Occipital lobe (tissue), 2 donors: ENCODE results near the gene RMDN2. TPM values are rescaled to one million over a fixed set of nuclear protein-coding genes. Genes with fewer than 3 reads are reported as not detected.
A peak's percentile ranks its signal among the peaks of the same experiment; 100 is the strongest.

Experiments used
- DNase-seq: peaks from one replicate; lab custom pipeline; 2025; lab: John Stamatoyannopoulos, UW
- total RNA-seq: library from RNA; depleted of rRNA; stranded (reverse); fragments of >200 nt; gene quantifications from one replicate; pipeline ENCODE4 v1.2.3, GENCODE V29; 2014

Gene RMDN2
- 13.6 TPM for total RNA-seq

DNA sequence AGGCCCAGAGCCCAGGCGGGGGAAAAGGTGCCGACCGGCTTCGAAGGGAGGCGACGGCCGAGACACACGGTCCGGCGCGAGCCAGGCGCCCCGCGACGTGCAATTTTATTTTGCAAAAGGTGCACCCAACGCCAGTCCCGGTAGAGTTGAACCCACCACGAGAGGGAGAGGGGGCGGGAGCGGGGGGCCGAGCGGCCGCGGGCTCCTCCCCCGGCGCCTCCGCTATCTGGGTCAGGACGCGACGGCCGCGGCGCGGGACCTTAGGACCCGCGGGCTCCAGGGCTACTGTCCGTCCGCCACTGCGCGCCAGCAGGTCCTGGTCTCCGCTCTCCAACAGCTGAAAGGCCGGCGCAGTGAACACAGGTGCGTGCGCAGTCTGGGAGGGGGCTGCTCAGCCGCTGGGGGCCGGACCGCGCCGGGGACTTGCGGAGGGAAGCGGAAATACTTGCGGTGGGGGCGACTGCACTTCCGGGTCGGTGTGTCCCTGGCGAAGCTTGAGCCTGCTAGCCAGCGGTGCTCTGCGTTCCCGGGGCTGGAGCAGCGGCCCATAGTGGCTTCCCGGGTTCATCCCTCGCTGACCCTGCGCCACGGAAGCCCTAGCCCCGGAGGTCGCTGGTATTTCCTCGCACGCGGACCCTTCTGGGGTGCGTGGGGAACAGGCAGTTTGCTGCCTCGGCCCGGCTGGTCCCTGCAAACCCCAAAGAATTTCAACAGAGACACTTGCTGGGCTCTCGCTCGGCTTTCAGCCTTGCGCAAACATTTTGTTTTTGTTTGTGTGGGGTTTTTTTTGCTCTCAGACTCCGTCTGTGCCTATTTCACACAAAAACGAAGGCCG is at the start of gene RMDN2:
Gene RMDN2, plus strand, starts transcription at position 225 of the 835 bp plus-strand sequence. CDS start 3,991 bp downstream, outside the sequence.
- DNase-seq, result peak; percentile 82

DNA sequence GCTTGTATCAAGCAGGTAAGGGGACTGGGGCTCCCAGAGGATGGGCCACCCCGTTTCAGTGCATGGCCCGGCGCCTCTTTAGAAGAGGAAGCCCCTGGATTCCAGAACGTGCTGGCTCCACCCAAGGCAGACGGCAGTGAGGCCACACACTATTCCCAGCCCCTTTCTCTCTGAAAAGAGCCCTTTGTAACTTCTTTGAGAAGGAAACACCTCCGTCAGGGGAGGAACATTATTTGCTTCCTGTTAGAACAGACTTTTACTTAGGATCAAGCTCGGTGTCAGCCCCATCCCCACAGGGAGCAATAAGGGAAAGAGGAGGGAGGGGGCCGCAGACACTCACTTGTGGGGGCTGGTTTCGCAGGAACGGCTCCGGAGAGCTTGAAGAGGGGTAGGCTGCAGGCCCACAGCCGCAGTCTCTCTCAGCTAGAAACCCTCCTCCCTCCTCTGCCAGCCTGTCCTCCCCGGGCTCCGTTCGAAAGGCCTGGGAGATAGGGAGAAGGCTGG is 49.6 kb upstream of the RMDN2 start:
- no peak for DNase-seq

DNA sequence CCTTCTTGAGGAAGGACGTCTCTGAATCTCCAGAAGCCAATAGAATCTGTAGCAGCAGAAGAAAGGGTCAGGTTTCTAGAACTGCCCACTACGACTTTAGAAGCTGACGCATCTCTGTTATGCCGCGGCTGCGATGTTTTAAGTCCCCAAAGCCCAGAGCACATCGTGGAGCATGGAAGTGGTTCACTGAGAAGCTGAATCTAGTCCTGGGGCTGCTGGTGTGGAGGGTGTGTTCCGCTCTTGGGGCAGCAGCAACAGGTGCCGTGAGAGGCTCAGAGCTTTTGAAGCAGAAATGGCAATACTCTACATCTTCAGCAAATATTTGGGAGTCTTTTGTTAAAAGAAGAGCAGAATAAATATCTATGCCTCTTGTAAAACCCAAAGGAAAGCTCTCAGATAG is 48.9 kb upstream of the RMDN2 start:
- no peak for DNase-seq

- DNase-seq, result no peak
These were observed 47.4 kb upstream of the RMDN2 start for GRCh38 chr2:37877457-37878315.

DNA sequence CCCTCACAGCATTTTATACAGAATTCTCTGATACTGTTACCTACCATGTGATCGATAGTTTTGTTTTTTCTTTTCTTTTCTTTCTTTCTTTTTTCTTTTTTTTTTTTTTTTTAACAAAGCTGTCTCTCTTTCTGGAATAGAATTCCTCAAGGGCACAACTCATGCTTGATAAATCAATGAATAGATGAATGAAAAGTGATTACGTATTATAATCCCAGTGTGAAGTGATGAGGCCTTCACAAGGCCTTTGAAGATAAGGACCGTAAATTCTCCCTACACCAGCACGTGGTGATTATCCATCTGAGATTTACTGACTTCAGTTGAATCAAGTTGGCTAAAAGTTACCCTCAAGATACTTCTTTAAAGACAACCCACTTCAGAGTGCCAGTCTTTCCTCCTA is 46.6 kb upstream of the RMDN2 start:
- DNase-seq, result no peak

GRCh38 chr2:37880551-37880950 is 44.5 kb upstream of the RMDN2 start:
- DNase-seq, result no peak

GRCh38 chr2:37881397-37881796 is 43.7 kb upstream of the RMDN2 start:
- DNase-seq, result no peak

DNA sequence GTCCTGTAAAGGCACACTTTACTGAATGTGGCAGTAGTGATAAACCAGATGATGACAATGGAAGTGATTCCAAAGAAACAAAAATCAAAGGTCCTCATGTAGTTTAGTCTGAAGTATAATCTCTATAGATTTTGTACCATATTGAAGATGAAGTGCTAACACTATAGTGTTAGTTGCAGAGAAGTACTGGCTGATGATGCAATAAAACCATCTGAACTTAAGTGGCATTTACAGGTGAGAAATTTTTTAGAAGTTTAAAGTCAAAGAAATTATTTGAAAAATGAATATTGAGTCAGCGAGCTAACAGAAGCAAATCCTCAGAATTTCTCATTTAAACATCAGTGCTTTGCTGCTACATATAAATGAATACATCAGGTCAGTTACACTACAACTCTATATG is 43.1 kb upstream of the RMDN2 start:
- no peak for DNase-seq

DNA sequence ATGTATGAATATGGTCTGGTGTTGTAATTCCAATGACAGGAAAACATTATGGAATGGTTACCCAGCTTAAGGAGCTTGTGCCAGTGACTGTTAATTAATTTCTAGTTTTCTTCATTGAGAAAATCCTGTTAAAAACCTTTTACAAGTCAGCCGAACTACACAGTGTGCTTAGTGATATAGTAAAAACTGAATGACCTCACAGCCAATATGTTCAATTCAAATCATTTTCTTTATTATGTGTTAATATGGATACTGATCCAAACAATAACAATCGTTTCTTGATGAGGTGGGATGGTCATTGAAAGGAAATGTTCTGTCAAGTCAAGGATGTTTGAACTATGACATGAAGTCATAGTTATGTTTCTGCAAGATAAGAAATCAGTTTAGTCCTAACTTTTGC is 41.6 kb upstream of the RMDN2 start:
- no peak for DNase-seq

GRCh38 chr2:37885329-37885993 is 39.6 kb upstream of the RMDN2 start:
- no peak for DNase-seq

- DNase-seq, result no peak
These were observed 38.3 kb upstream of the RMDN2 start for GRCh38 chr2:37886745-37887144.

GRCh38 chr2:37887286-37887685 is 37.8 kb upstream of the RMDN2 start:
- no peak for DNase-seq

GRCh38 chr2:37890893-37891495 is 34.1 kb upstream of the RMDN2 start:
- peak; percentile 26 for DNase-seq

GRCh38 chr2:37891846-37892435 is 33.1 kb upstream of the RMDN2 start:
- no peak for DNase-seq

- no peak for DNase-seq
These were observed 32.5 kb upstream of the RMDN2 start for GRCh38 chr2:37892436-37893114.

GRCh38 chr2:37893327-37893726 is 31.8 kb upstream of the RMDN2 start:
- no peak for DNase-seq

DNA sequence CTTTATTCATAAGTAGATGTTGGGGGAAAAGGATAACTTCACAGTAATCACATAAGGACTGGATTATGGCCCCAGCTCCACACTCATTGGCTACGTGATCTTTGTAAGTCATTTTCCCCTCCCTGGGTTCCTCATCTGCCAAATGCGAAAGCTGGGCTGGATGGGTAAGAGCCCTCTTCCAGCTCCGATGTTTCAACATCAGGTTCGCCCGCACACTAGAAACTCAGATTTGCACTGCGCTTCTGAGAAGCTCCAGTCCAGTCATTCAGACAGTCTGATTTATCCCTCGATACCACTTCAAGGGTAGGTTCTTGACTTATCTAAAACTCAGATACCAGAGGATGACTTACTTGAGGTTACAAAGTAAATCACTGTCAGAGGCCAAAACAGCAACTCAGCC is 31.0 kb upstream of the RMDN2 start:
- no peak for DNase-seq

GRCh38 chr2:37894601-37895000 is 30.5 kb upstream of the RMDN2 start:
- DNase-seq, result no peak

- no peak for DNase-seq
These were observed 29.9 kb upstream of the RMDN2 start for GRCh38 chr2:37895140-37895539.

DNA sequence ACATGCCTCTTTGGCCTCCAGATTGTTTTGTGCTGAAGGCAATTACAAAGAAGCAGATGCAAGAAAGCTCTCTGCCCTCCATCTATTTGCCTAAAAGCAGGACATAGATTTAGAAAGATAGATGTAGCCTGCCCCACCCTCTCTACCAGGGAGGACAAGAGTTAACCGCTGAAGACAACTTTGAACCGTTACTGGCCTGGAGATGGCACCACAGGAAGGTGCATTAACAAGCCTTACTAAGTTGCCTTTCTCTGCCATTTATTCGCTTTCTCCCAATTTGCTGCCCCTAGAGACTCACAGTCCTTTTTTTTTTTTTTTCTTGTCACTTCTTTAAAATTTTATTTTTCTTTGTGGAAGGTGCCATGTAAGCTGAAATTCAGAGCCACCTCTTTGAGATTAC is 28.8 kb upstream of the RMDN2 start:
- no peak for DNase-seq
